HG03108 (cell line): ENCODE results near the gene ADARB2.
"Not testable (repeated sequence)": the region's sequence is repeated elsewhere in the genome, so short reads cannot be mapped to it uniquely, and the experiment has no call there.

Experiments used
- ATAC-seq: cut with Tn5 transposase; IDR thresholded peaks from one replicate; pipeline ENCODE4 v1.9.1; 2021; ENCODE audit warnings: moderate library complexity; ENCODE audit not compliant: unreplicated experiment

ADARB2 gene

DNA sequence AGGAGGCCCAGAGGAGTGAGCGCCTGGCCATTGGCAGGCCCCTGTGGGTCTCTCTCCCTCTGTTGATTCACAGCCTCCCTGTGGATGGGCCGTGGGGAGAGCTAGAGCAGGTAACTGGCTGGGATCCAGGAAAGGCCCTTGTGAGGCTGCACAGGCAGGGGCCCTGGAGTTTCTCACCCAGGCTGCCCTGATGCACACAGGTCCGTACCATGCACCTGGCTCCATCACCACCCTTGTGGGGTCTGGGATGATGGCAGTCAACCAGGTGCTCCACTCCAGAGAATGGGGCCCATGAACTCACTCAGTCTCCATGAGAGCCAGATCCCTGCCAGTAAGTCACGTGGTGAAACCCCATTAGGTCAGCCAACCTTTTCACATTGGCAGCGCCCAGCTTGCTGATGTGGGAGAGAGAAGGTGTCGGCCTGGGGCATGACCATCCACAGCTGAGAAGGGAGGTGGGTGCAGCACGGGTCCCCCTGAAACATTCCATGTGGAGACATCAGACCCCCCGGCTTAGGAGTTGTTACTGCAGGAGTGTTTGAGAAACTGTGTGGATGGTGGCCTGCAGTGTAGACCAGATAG lies 320.8 kb downstream of the ADARB2 start:
- ATAC-seq: no peak

DNA sequence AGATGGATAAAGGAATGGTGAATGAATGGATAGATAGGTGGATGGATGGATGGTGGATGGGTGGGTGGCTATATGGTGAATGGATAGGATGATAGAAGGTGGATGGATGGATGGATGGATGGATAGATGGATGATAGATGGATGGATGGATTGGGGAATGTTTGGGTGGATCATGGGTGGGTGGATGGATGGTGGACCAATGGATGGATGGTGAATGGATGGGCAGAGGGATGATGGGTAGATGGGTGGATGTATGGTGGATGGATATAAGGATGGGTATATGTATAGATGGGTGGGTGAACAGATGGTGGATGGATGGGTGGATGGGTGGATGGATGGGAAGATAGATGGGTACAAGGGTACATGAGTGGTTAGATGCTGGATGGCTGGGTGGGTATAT lies 322.4 kb downstream of the ADARB2 start:
- no peak for ATAC-seq

DNA sequence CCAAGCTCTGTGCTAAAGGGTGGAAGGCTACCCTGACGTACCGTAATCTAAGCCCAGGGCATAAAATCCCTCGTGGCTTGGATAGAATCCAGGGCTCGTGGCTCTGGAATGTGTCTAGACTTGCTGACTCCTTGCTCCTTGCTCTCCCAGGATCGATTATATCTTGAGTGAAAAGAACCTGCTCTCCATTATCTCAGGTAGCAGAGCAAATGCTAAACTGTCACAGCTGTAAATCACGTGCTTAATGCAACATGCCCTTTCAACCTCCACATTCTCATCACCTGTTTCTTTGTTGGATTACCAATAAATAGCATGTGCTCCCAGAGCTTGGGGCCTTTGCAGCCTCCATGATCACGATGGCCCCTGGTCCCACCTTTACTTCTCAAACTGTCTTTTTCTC lies 323.0 kb downstream of the ADARB2 start:
- ATAC-seq: not testable (repeated sequence)

DNA sequence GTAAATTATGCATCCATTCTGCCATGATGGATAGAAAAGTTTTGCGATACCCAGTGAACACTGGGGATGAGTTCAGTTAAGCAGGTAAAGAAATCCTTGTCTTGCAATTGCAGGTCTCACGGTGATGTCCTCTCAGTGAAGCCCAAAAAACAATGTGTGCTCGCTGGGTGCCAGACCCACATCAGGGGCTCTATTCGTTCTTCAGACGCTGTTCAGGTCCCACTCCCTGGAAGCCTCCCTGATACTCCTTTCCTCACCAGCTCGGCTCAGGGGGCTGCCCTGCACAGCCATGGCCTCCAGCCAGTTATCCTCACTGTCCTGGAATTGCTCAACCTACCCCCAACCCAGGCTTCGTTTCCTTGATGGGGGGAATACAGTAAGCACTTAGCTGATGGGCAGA lies 323.5 kb downstream of the ADARB2 start:
- ATAC-seq: no peak

DNA sequence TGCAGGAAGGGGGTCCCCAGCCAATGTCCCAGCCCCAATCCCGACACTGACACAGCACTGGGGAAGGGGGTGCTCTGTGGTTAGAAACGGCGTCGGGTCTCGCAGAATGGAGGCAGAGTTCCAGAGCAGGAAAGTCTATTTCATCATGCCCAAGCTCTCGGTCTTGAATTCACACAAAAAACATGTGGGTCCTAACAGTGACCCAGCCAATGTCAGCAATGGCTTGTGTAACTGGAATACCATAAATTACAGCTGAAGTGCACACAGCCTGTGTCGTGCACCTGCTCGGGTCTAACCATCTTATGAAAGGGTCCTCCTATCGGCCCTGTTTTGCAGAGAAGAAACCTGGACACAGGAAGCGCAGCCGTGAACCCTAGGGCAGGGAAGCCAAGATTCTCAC lies 324.1 kb downstream of the ADARB2 start:
- no peak for ATAC-seq

DNA sequence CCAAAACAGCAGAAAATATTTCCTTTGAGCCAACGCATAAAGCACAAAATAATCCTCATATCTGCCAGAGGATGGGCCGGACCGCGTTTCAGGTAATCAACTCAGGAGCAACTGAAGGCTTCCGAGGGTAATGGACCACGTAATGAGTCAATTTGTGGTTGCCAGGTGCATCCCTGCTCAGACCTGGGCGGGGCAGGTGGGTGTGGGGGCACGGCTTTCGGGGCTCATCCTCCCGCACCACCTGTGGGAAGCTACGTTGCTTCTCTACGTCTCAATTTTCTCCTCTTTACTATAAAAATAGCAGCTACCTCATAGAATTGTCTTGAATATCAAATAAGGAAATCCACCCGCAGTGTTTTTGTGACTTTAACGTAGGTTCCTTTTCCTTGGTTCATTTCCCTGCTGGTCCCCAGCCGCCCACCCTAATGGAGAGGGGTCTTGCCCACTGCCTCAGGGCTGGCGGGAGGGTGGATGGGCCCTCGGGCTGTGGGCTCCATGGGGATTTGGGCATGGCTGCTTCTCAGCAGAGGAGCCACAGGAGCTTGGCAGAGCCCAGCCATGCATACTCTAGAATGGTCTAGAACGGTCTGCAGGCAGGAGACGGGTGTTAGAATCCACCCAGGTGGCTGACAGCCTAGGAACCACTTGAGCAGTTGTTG lies 324.7 kb downstream of the ADARB2 start:
- ATAC-seq: no peak

DNA sequence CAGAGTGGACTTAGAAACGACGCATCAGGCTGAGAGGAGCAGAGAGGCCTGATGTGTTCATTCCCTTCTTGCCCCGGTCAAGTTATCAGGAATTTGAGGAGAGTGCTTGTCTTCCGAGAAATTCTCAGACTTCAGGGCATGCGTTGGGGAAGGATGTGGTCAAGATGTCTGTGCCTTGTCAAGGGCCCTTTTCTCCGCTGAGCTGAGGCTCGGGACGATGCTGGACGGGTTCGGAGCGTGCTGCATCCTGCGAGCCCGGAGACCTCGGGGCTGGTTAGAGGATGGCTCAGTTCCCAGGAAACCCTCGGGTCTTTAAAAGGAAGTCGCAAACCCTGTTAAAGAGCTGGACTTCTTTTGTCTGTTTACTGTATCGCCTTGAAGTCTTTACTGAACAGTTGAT lies 325.4 kb downstream of the ADARB2 start:
- no peak for ATAC-seq

DNA sequence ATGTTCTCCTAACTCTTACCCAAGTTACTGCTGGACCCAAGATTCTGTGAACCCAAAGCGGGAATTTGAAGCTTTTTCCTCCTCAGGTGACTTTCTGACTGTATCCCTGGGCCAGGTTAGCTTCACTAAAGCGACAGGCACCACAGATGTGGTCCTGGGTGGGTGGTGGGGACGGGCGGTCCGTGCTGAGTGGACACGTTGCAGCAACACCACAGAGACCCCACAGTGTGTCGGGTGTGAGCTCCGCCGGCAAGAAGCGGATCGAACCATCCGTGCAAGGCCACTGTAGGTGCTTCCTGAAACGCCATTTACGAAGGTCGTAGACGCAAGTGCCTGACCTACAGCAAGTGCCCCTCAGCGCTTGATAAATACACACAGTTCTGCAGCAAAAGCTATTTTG lies 325.9 kb downstream of the ADARB2 start:
- no peak for ATAC-seq

DNA sequence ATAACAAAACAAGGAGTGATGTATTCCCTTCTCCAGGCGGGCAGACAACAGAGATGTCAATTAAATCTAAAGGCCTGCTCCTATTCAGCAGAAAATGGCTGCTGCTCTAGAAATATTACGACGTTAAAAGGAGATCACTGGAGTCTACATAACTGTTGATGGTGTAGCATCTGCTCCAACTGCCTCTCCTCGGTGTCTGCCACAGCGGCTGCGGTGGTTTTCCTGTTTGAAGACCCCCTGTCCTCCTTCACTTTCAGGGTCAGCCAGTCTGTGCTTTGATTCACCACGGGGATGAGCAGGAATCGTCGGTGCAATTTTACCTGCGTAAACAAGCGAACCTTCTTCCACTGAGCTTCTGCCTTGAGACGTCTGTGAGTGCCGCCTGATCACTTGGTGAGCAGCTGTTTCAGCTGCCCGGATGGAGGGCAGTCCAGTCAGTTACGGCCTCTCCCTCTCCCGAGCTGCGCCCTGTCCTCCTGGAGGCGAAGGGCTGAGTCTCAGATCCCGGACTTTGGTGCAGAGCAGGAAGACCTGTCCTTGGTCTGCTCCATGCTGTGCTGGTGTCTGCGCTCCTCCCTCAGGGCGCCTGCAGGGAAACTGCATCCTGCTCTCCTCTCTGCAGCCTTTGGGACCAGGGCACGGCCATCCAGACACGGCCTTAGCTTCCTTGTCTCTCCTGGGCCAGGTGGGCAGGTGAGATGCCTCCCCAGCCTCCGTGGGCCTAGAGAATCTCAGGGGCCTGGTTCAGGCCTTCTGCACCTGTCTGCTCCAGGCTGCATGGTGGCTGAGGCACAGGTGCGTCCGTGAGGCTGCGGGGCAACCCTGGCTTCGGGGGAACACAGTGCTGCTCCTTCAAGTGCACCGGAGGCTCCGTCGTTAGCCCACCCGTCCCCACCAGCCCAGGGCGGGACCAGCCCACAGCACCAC lies 326.6 kb downstream of the ADARB2 start:
- ATAC-seq: no peak

DNA sequence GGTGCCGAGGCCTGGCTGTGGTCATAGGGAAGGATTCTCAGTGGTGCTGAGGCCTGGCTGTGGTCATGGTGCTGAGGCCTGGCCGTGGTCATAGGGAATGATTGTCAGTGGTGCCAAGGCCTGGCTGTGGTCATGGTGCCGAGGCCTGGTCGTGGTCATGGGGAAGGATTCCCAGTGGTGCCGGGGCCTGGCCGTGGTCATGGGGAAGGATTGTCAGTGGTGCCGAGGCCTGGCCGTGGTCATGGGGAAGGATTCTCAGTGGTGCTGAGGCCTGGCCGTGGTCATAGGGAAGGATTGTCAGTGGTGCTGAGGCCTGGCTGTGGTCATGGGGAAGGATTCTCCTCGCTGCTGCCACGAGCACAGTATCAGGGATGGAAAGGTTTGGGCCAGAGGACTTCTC lies 327.3 kb downstream of the ADARB2 start:
- ATAC-seq: no peak

DNA sequence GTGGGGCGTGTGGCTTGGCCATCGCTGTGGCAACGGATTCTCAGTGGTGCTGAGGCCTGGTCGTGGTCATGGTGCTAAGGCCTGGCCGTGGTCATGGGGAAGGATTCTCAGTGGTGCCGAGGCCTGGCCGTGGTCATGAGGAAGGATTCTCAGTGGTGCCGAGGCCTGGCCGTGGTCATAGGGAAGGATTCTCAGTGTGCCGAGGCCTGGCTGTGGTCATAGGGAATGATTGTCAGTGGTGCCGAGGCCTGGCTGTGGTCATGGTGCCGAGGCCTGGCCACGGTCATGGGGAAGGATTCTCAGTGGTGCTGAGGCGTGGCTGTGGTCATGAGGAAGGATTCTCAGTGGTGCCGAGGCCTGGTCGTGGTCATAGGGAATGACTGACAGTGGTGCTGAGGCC lies 327.9 kb downstream of the ADARB2 start:
- no peak for ATAC-seq

DNA sequence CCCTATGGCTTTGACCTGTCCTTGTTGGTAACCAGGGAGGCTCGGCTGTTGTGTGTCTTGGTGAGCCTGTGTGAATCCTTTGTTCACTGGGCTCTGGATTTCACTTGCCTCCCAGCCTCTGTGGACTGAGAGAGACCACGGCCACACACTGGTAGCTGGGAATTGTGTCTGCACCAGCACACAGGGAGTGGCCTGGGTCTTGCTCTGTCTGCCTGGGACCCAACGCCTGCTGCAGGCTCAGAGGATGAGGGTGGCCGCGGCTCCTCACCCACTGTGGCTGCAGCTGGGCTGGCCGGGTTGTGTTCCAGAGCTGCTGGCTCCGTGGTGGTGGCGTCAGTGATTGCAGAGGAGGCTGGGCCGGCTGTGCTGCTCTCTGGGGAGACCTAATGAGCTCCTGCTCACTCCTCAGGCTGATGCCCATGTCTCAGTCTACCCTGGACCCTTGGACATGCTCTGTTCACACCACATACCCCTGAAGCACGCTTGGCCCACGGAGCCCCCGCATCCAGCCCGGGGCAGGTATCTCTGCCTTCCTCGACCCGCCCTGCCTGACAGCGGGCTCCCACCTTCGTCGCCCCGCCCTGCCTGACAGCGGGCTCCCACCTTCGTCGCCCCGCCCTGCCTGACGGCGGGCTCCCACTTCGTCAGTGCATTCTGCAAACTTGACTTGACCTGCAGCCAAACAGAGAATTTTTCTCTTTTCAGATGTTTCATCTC lies 328.5 kb downstream of the ADARB2 start:
- ATAC-seq: no peak

DNA sequence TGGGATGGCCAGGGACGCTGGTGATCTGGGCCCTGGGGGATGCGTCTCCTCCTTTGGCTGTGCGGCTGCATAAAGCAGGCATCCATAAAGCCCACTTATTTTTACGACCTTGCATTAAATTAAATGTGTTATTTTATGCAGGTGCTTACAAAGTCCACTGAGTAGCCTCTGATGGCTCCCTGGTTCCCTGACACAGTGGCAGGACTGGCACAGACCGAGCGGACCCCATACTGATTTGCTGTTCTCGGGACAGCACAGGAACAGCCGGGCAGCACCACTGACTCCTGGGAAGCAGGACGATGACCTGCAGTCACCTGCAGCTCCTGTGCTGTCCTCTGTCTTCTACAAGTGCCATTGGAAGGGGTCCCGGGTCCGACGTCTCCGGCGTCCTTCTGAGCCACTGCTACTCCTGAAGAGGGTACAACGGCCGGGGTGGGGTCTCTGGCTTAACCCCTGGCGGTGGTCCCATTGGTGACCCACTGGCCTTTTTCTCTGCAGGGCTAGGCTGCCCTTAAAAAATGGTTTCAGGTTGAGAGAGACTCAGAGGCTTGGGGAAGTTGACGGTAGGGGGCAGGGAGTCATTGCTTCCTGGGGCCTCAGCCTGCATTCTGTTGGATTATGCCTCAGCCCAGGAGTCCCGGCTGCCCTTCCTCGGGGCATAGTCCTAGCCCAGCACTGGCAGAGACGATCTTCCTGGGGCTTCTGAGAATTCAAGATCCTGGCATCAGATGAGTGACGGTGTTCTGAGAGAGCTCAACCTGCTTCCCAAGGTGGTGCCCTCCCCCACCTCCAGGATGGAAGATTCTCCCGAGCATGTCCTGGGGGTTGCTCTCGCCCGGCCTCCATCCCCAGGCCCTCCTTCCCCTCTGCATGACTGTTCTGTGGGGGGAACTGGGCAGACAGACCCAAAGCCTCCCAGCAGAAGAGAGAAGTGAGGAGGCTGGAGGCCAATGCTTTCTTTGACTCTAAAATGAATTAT lies 330.1 kb downstream of the ADARB2 start:
- no peak for ATAC-seq

DNA sequence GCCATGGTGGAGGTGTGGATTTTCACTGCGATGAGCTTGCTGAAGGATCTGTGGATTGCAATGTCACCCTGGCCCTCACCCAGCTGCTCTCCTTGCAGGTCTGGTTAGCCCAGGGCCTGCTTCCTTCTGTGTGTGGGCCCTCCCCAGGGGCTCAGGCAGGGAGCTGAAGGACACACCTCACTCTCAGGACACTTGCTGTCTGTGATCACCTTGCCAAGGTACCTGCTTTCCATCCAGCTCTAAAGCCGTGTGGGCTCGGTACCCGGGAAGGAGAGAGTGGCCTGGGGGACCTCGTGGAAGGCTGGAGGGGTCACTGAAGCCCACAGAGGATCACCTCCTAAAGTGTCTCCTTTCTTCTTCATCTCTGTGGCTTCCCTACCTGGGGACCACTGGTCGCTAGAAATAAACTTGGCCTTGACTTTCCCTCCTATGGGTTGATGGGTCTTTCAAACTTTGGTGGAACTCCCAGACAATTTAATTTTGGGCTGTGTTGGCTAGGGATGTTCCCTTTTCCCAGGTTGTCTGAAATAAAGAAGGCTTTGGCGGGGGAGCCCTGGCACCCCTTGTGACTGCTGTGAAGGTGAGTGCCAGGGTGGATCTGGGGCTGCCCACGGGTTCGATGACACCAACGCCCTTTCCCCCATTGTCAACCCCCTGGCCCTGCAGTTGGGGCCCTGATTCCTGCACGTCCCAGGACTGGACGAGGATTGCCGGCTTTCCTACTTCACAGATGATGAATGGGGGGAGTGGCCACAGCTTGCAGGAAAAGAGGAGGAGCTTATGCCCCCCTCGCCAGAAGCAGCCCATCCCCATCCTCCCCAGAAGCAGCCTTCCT lies 331.0 kb downstream of the ADARB2 start:
- no peak for ATAC-seq

DNA sequence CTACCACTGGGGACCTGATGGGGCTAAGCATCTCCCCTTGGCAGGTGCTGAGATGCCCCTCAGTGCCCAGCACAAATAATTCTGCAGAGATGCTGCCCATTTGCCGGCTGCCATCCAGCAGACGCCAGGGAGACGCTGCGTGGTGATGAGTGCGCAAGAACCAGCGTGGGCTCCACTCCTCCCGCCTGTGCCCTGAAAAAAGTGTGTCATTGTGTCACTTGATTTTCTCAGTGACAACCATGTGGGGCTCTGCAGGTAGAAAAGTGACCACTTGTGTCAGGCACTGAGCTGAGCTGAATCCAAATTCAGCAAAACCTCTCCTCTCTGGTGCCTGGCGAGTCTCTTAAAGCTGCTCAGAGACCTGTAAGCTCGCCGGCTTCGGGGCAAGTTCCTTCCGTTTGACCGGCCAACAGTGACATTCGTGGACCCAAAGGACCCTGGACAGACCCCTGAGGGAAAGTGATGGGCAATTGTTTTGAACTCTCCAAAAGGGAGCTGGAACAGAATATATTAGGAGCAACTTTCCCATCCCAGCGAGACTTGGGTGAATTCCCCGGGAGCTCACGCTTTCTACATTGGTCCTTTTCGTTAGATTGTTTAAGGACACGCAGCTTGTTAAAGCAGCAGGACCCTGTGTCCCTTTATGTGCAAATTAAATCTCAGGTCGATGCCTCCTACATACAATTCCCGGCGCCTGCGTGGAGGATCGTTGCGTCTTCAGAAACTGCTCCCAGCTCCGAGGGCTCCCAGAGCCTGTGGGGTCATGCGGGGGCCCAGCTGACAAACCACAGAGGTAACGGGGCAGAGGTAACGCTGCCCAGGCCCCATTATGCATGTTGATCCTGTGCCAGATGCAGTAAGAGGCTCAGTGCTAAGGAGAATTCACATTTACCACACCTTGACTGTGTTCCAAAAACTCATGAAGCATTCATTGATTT lies 332.7 kb downstream of the ADARB2 start:
- no peak for ATAC-seq

DNA sequence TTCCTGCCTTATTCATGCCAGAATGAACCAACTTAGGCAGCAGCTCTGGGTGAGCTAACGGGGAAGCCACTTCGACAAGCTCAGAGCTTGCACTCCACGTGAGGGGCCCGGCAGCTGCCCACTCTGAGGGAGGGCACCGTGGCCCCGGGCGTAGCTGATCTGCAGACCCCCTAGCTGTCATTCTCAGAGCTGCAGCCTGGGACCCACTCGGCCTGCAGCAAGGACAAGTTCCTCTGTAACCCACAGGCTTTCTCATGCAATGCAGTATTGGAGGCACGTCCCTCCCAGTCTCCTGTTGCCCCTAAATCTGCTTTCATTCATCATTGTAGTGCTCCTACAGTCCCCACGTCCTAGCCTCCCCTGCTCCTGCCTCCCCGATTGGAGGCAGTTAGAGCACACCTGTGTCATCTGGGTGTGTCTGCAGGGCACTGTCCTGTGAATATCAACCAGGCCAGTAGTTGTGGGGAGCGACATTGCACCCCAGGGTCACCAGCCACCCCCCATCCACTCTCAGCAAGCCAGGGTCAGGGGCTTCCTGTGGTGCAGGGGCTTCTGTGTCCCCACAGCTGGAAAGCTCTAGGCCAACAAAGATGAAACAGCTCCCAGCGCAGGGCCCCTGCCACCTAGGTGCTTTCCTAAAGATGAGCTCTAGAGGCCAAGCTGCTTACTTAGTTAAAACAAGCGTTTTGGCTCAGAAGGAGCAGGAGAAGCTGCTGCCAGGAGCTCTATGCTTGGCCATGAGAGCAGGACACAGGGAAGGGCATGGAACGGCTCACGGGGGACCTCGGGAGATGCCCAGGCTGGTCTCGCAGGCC lies 333.6 kb downstream of the ADARB2 start:
- no peak for ATAC-seq

DNA sequence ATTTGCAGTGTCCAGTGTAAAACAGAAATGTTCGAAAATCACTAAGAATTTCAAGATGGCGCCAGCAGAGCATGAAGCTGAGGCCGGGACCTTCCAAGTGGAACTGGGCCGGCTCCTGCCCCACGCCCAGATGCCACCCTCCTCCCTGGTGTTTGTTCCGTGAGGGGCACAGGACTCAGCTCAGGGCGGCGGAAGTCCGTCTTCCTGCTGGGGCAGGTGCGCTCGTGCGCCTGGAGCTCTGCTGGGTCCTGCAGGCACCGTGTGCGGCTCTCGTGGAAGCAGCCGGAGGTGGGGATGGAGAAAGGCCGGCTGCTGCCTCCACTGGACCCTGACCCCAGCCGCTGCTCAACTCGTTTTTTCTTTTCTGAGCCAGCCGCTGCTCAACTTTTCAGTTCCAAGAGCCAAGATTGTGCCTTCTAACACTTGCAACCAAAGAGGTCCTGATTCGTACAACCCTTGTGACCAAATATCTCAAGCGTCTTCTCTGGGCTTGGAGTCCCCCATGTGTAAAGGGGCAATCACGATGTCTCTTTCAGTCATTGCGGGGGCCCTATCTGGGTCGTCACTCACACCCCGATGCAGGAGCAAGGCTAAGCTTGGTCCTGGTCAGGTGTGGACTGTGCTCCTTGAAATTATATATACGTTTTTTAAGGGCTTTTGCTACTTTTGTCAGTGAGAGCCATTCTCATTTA lies 334.4 kb downstream of the ADARB2 start:
- no peak for ATAC-seq
